Daoy (cell line): ENCODE data around the gene AHI1. TPM values are rescaled to one million over a fixed set of nuclear protein-coding genes. Genes with fewer than 3 reads are reported as not detected.
A peak's percentile ranks its signal among the peaks of the same experiment; 100 is the strongest.
"Not testable (repeated sequence)": the region's sequence is repeated elsewhere in the genome, so short reads cannot be mapped to it uniquely, and the experiment has no call there.

ENCODE experiments used
- DNase-seq: peaks from one replicate; pipeline ENCODE4 v3.0.0-alpha.2; 2015; ENCODE audit warnings: low read depth
- total RNA-seq: library from RNA; depleted of rRNA; stranded (reverse); fragments of >200 nt; shearing (Covaris generic); gene quantifications from 2 replicates; pipeline ENCODE4 v1.2.3, GENCODE V29; 2014

AHI1 gene
- total RNA-seq, 1 experiment from 2014 or later = 7.8 TPM

DNA sequence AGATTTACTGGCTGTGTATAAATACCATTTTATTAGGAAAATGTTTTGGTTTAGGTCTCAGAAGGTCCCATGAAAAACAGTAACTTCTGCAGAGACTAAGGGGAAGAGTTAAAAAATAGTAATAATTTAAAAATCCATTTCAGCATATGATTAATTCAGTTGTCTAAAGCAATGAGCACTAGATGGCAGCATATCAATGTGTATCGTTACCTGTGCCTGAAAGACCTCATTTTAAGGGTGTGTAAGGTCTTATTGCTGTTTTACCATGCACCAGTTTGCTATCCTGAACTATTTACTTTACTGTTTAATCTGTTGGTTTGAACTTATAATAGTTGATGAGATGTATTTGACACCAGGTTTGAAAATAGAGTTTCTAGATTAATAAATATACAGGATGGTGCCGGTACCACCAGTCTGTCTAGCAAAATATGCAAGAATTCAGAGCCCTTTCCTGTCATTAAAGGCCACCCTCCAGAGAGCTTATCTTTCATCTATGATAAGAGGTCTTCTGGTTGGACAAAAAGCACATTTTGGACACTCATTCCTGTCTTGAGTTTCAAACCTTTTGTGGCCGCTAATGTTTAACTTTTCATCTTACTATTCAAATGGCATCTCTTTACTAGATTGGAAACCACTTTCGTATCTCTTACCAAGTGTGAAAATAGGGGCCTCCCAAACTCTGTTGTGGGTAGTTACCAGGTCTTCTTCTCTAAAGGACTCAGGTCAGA, 8.9 kb upstream of the AHI1 start:
- peak; percentile 43 for DNase-seq

GRCh38 chr6:135505648-135506047, 8.1 kb upstream of the AHI1 start:
- DNase-seq = no peak

GRCh38 chr6:135505222-135505621, 7.7 kb upstream of the AHI1 start:
- no peak for DNase-seq

DNA sequence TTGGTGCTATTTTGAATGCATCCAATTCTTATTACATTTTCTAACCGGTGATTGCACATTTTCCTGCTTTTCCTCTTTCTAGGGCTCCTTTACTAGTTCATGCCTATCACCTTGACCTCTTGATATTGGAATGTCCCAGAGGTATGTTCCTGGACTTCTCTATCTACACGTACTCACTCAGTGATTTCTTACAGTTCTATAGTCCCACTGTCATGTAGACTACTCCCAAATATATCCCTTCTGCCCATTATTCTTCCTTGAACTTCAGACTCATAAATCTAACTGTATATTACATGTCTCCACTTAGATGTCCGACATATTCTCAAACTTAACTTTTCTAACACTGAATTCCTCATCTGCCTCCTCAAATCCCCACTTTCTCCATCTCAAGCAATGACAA, 7.2 kb upstream of the AHI1 start:
- DNase-seq = no peak

DNA sequence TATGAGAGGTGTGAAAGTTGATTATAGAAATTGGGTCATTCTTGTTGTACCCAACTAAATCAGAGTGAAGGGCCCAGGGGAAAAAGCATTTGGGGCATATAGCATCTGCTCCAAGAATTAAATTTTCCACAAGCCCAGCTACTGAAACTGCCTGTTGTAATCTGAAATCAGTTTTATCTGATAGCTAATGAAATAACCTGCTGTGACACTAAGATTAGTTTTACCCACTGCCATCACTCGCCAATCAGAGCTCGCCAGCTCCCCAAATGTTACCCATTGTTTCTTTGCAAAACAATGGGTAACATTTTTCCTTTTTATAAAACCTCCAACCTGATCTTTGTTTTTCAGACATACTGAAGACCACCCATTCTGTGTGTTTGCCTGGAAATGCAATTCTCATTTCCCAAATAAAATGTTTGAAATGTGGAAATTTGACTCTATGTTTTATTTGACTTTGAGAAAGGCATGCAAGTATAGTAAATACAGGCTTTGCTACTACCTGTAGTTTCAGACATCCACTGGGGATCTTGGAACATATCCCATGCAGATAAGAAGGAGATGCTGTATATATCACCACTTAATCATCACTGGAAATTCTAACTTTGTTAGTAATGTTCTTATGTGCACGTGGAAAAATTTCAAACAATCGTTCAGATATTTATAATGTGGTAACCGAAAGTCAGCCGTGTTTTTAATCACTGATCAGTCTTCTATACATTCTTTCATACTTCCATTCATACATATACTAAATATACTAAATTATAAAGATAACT, 6.3 kb upstream of the AHI1 start:
- DNase-seq = no peak

DNA sequence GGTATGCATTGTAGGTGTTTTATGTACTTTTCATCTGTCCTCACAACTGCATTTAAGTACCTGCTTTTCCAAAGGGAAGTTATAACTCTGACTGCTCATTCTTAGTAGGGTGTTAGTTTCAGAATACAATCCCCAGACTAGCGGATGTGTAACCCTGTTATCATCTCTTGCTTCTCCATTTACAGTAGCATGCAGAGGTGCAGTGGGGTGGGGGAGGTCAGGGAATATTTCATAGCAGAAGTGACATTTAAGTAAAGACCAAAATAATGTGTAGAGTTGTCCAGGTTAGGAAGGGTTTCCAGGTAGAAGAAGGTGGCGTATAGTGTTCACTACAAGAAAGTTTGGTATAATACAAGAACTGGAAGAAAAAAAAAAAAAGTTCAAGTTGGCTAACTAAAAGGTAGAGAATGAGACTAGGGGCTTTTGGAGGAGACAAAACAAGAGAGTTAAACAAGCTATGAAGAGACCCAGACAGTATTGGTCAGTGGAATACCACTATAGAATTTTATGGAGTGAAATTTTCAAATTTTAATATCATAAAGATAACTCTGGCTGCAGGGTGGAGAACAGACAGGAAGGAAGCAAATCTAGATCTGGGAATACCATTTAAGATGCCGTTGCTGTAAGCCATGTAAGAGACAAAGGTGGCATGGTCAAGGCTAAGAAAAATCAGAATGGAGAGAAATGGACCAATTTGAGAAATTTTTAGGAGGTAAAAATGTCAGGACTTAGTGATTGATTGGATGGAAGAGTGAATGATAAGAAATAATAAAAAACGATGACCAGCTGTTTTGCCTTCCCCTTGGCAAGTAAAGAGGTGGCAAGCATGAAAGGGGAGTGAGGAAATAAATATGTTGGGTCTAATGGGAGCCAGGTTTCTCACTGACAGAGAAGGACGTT, 2.2 kb upstream of the AHI1 start:
- no peak for DNase-seq

DNA sequence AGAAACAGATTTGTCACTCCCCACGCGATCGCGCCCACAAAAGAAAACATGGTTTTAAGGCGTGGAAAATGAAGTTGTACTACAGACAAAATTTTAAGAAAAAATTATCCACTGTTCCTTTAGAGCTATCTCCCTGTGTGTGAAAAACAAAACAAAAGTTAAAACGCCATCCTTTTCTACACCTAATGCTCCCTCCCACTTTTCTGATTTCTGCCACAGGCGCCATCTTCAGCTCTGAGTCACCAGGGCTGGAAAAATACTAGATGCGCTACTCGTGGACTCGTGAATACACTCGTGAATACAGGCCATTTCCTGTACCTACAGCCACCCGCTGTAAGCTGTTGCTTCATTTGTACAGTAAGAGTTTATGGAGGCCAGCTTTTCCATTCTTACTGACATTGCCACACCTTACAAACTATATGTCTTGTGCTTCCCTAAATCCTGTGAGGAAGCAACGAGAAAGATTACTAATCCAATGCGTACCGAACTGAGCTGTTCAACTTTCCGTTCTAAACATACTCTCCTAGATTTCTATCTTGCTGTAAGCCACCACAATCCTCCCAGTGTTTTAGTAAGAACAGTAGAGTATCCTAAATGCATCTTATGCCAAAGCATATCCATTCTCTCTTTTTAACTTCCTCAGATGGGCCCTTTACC, 773 bp upstream of the AHI1 start:
- peak; percentile 83 for DNase-seq

DNA sequence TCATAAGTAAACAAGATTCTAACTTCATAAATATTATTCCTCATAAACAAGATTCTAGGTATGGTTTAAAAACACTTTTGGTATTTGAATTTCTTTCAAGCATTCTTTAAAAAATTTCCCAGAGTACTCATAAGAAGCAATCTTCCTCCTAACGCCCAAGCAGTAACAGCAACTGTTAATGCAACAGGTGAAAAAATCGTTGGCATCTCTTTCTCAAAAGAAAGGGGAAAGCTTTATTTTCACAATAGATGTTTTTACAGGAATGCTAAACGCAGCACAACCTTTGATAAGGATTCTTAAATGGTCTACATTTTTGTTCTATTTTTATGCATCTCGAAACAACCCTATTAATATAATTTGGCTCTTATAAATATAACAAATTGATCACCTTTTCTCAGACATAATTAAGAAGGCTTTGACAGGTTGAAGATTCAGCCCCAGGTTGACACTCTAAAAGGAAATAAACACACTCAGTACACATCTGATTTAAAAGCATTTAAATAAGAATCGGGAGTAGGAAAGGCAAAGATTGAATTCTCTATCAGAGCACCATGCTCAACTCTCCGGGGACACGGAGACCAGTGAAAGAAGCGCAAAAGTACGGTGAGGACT, 634 bp downstream of the AHI1 start:
- no peak for DNase-seq

- no peak for DNase-seq
These were observed 4.2 kb downstream of the AHI1 start for GRCh38 chr6:135493218-135493961.

DNA sequence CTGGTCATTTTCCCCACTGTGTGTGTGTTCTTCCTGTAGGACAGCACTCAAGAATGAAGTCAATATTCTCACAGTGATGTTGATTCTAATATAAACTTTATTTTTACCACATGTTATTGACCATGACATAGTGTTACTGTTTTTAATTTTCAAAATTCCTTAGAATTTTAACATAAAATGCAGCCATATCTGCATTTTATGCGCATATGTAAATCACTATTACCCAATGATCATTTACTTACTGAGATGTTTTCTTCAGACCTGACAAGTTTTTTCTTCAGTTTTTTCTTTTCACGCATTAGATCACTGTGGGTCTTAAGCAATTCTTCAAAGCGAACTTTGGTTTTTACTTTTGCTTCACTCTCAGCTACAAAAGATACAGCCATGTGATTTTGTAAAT, 7.2 kb downstream of the AHI1 start:
- no peak for DNase-seq

DNA sequence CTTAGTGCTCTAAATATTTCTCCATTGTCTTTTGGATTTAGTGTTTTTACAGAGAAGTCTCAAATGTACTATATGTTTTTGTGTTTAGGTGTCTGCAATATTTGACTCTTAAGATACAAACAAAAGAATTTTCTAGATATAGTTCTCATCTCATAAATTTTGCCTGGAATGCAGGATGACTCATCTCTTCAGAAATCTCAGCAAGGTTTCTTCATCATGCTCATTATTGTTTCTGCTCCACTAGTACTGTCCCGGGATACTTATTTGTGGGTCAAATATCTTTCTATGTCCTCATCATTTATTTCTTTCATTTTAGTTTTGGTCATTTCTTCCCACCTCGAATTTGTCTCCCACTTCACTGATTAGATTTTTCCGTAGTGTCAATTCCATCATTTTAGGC, 9.5 kb downstream of the AHI1 start:
- DNase-seq = no peak

- DNase-seq = not testable (repeated sequence)
These were observed 13.6 kb downstream of the AHI1 start for GRCh38 chr6:135483903-135484302.

GRCh38 chr6:135481783-135482369, 15.7 kb downstream of the AHI1 start:
- DNase-seq = no peak

DNA sequence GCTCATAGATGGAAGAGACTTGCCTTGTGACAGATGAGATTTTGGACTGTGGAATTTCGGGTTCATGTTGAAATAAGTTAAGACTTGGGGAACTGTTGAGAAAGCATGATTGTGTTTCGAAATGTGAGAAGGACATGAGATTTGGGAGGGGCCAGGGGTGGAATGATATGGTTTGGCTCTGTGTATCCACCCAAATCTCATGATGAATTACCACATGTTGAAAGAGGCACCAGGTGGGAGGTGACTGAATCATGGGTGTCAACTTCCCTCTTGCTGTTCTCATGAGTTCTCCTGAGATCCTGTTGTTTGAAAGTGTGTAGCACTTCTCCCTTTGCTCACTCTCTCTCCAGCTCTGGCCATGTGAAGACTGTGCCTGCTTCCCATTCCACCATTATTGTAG, 17.9 kb downstream of the AHI1 start:
- no peak for DNase-seq

DNA sequence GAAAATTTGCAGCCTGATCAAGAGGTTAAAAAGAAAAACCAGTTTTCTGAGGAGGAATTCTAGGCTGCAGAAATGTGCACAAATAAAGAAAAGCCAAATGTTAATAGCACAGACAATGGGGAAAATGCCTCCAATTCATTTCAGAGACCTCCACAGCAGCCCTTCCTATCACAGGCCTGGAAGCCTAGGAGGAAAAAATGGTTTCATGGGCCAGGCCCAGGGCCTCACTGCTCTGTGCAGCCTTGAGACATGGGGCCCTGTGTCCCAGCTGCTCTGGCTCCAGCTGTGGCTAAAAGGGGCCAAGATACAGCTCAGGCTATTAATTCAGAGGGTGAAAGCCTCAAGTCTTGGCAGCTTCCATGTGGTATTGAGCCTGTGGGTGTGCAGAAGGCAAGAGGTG, 18.9 kb downstream of the AHI1 start:
- DNase-seq = no peak

DNA sequence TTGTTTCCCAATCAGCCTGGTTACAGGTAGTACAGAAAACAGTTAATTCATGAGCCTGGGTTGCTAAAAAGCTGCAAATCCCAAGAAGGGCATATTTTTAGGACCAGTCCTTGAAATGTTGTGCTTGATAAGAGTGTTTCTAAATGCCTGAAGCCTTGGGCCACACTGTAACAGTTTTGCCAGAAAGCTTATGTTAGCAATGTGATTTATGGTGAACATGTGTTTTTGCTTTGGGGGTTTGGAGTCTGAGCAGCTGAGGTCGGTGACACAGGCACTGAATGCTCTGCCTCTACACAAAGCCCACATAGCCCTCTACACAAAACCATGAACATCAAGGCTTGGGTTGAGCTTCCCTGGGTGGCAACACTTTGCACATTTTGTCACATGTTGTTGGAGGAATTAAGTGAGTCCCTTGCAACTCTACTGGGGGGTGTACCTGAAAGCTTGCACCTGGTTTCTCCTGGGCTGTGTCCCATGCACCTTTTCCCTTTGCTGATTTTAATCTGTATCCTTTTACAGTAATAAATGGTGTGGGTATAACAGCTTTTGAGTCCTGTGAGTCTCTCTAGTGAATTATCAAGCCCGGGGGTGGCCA, 22.2 kb downstream of the AHI1 start:
- no peak for DNase-seq

DNA sequence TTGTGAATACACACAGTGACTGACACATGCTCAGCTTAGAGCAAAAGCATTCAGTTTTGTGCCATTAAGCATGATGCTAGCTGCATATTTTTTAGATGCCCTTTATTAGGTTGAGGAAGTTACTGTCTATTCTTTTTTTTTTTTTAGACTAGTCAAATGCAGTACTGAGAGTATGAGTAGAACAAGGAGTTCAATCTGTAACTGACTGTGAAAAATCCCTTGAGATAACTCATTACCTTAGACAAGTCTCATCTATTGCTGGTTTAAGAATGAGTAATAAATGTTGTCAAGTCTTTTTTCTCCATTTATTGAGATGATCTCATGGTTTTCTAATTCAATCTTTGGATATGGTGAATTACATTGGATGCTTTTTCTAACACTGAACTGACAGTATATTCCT, 23.2 kb downstream of the AHI1 start:
- no peak for DNase-seq

GRCh38 chr6:135465903-135466302, 31.6 kb downstream of the AHI1 start:
- DNase-seq = no peak

DNA sequence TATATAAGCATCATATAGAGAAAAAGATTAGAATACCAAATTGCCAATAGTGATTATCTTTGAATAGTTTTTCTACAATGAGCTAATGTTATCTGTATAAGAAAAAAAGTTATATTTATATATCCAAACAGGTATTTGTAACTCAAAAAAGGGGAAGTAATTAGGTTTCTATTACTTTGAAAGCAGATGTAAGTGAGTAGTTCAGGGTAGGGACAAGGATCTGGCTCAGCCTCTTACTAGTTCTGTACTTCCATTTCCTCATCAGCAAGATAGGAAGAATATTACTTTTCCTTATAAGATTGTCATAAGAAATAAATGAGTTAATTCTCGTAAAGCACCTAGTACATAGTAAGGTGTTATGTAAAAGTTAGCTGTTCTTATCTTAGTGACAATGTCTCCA, 32.2 kb downstream of the AHI1 start:
- no peak for DNase-seq

DNA sequence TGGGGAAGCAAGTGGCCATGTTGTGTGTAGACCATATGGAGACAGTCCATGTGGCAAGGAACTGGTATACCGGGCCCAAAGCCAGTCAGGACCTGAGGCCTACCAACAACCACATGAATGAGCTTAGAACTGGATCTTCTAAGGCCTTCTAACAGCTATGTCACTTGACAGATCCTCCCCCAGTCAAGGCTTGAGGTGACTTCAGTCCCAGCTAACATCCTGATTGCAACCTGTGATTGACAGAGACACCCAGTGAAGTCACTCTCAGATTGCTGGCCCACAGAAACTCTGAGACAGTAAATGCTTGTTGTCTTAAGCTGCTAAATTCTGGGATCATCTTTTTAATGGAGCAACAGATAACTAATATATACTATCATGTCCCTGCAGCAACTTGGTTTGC, 32.9 kb downstream of the AHI1 start:
- no peak for DNase-seq
